ENCODE data around the gene KIF21B. TPM values are rescaled to one million over a fixed set of nuclear protein-coding genes. Genes with fewer than 3 reads are reported as not detected.

Gene KIF21B
- total RNA-seq, 8 experiments from 2014 or later: 0.09 to 84.7 (median 45.0) TPM

DNA sequence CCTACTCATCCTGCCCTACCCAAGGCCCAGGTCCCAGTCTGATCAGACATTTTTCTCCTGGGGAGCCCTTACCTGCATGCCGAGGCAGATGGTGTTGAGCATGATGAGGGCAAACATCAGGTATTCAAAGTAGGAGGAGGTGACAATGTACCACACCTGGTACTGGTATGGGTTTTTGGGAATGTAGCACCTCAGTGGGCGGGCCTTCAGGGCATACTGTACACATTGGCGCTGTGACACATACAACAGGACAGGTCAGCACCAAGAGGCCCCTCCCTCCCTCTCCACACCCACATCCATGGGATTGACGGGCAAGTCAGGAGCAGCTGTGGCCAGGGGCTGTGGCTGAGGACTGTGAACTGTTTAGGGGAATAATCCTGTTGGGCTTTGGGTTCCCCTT is 37.1 kb upstream of the KIF21B start:
- ATAC-seq (replicated peaks in 6 of 8): peak in 1 of 8 experiments; percentile 31
- no peak overlapping the region for H3K27ac ChIP-seq
- WGBS, 10 experiments: 61 to 100% (median 95%) methylated on average over 1 to 3 of the region's 4 CpGs; no CpG with 5 or more reads in 4 of the 10 experiments
- in situ Hi-C loops (cut with MboI; ENCODE audit: low pct_unique_long_range_greater_than_20kb in 2 of 9, low sequenced_read_pairs in 9 of 9, unreplicated experiment in 9 of 9): no loop called here
- H3K4me3 ChIP-seq: no peak overlapping the region
- peaks cover 10 to 26% of the 10 kb centered on the region in 2 donors for H3K4me1 ChIP-seq (replicated peaks in 1 of 2)

DNA sequence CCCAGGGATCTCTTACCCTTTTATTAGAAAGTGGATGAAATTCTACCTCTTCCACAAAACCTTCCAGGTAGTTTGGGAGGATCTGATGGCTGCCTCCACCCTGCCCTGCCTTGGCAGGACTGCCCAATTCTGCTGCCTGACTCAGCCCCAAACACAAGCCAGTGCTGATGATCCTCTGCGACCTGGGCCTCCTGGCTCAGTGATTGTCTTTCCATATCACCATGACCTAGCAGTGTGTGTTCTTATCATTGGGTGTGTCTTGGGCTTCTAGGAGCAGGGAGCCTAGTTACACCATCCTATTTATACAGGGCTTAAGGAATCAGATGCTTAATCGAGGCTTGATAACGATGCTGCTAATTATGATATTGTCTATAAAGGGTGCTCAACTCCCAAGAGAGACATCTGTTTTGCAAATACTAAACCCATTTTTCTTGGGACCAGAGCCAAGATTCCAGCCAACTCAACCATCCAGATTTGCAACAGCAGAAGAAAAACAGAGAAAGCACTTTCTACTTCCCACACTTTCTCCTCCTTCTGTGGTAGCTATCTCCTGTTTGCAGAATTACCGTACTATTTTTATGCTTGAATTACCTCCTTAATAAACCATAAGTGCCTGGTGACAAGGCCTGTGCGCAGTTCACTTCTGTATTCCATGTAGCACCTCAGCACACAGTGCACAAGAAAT is 36.5 kb upstream of the KIF21B start:
- peak in 1 of 8 experiments; percentile 17 for ATAC-seq (replicated peaks in 6 of 8)
- Histone ChIP-seq H3K4me1 (replicated peaks in 1 of 2) (peaks cover 10 to 26% of the 10 kb centered on the region in 2 donors), H3K4me3 (no peak overlapping the region), H3K27ac (no peak overlapping the region)
- WGBS, 10 experiments: 23 to 100% (median 77%) methylated on average over 1 to 5 of the region's 5 CpGs
- in situ Hi-C loops (cut with MboI; ENCODE audit: low pct_unique_long_range_greater_than_20kb in 2 of 9, low sequenced_read_pairs in 9 of 9, unreplicated experiment in 9 of 9): no loop called here

DNA sequence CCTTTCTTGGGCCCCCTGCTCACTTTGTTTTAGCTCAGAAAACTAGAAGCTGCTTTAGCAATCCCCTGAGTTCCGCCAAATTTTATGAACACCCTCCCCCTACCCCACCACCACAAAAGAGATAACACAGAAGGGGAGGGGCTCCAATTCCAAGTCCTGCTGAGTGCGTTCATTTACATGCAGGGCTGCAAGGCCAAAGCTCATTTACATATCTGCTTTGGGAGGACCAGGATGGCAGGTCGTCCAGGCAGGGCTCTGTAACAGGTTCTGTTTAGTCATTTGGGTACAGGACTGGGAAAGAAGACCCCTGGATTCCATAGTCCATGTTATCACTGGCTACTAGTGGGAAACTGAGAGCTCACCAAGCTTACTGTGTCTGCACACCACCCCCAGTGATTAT is 35.9 kb upstream of the KIF21B start:
- ATAC-seq (replicated peaks in 6 of 8): peak in 3 of 8 experiments; percentile 27 to 61 (median 51)
- H3K4me1 ChIP-seq (replicated peaks in 1 of 2): peaks cover 10 to 28% of the 10 kb centered on the region in 2 donors
- no peak overlapping the region for H3K27ac ChIP-seq
- in situ Hi-C loops (cut with MboI; ENCODE audit: low pct_unique_long_range_greater_than_20kb in 2 of 9, low sequenced_read_pairs in 9 of 9, unreplicated experiment in 9 of 9): no loop called here
- no peak overlapping the region for H3K4me3 ChIP-seq
- 7 to 22% (median 20%) methylated on average over 1 to 2 of the region's 3 CpGs; no CpG with 5 or more reads in 5 of the 10 experiments for WGBS, 10 experiments

DNA sequence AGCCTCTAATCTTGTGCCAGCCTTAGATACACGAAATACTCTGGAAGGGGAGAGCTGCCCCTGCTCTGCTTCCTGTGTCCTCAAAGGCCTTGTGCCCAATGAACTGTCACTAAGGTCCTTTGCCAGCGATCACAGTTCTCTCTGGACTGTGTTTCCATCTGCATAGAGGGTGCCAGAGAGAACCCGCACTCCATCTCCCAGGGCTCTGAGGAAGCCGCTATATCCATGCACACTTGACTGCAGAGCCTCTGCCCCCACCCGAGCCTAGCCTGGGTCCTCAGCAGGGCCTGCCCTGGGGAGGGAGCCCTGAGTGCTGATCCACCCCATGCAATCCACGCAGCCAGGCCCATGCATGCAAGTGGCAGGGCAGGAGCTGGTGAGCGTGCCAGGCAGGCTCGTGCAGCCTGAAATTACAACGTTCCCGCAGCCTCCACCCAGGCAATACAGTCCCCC is 30.6 kb upstream of the KIF21B start:
- 0 to 84% (median 66%) methylated on average over 1 to 10 of the region's 10 CpGs; no CpG with 5 or more reads in 3 of the 10 experiments for WGBS, 10 experiments
- H3K27ac ChIP-seq: no peak overlapping the region
- in situ Hi-C loops (cut with MboI; ENCODE audit: low pct_unique_long_range_greater_than_20kb in 2 of 9, low sequenced_read_pairs in 9 of 9, unreplicated experiment in 9 of 9): no loop called here
- H3K4me3 ChIP-seq: no peak overlapping the region
- ATAC-seq (replicated peaks in 6 of 8): peak; percentile 19 to 66 (median 58)
- peaks cover 3 to 18% of the 10 kb centered on the region in 2 donors for H3K4me1 ChIP-seq (replicated peaks in 1 of 2)

DNA sequence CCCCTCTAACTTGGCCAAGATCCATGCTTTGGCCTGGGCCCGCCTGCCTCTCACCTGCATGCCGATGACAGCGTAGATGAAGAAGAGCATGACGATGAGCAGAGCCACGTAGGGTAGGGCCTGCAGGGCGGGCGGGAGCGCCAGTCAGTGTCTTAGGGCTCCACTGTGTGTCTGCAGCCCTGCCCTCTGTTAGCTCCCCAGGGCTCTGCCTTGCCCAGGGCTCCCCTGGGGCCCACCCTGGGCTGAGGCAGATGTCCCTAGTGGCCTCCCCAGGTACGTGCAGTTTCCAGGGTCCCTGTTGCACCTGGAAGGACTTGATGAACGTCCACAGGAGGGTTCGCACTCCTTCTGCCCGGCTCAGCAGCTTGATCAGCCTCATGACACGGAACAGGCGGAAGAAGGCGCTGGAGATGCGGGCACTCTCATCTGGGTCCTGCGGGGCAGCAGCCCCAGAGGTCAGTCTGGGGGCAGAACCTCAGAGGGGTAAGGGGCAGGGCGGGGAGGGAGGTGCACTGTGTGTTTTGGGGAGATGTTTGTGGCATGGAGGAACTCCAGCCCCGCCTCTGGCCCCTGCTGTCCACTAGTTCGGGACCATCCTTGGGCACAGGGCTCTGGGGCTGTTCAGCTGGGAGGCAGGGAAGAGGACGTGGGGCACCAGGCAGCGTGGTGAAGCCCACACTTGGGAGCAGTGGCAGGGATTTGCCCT is 29.8 kb upstream of the KIF21B start:
- ATAC-seq (replicated peaks in 6 of 8): no peak
- Histone ChIP-seq H3K4me3 (no peak overlapping the region), H3K27ac (no peak overlapping the region), H3K4me1 (replicated peaks in 1 of 2) (peaks cover 3 to 18% of the 10 kb centered on the region in 2 donors)
- WGBS, 10 experiments: 80 to 100% (median 93%) methylated on average over 1 to 8 of the region's 22 CpGs; no CpG with 5 or more reads in 5 of the 10 experiments
- in situ Hi-C loops (cut with MboI; ENCODE audit: low pct_unique_long_range_greater_than_20kb in 2 of 9, low sequenced_read_pairs in 9 of 9, unreplicated experiment in 9 of 9): no loop called here

DNA sequence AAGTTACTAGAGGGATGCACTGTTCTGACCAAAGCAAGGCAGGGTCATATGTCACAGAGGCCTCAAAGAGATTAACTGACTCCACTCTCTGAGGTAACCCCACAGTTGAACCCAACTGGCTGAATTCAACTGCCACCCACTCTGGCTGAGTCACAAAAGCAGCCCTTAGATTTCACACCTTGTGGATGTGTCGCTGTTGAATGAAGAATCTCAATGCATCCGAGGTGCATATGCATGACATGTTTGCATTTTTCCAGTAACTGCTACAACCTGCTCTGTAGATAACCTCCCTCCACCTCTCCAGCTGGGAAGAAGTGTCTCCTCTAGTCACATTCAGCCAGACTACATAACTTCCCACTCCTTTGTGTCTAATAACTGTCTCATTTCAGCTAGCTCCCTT is 27.9 kb upstream of the KIF21B start:
- Histone ChIP-seq H3K4me3 (no peak overlapping the region), H3K4me1 (replicated peaks in 1 of 2) (peaks cover 3 to 18% of the 10 kb centered on the region in 2 donors), H3K27ac (no peak overlapping the region)
- in situ Hi-C loops (cut with MboI; ENCODE audit: low pct_unique_long_range_greater_than_20kb in 2 of 9, low sequenced_read_pairs in 9 of 9, unreplicated experiment in 9 of 9): no loop called here
- WGBS, 10 experiments: 10 to 79% (median 25%) methylated on average over 2 of the region's 2 CpGs; no CpG with 5 or more reads in 4 of the 10 experiments
- ATAC-seq (replicated peaks in 6 of 8): peak in 4 of 8 experiments; percentile 23 to 51 (median 28)

DNA sequence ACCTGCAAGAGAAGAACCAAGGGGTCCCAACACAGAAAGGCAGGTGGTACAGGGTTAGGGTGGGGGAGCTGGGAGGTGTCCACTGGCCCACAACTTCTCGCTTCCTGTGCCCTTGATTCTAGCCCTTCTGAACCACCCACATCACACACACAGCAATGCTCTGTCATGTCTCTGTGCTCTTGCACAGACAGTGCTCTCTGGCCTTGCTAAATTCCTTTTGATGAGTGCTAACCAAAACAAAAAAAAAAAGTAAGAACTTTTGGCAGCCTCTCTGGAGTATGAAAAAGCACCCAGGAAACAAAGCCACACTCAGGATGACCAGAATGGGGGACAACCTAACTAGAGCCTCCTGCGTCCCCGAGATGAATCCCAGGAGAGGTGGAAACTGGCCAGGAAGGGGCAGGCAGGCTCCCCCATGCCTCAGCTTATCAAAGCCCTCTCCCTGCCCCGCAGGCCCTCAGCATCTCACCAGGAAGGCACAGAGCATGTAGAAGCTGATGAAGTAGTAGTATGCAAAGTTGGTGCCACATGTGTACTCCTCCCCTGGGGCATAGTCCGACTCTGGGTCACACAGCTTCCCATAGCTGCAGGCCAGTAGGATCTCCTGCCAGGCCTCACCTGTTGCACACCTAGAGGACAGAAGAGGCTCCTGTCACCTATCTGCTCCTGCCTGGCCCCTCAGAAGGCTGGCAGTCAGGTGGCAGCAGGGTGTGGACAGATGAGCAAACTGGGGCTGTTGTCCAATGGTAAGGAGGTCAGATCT is 27.2 kb upstream of the KIF21B start:
- WGBS, 10 experiments: 40 to 91% (median 87%) methylated on average over 1 to 5 of the region's 5 CpGs; no CpG with 5 or more reads in 5 of the 10 experiments
- ATAC-seq (replicated peaks in 6 of 8): no peak
- Histone ChIP-seq H3K27ac (no peak overlapping the region), H3K4me3 (no peak overlapping the region), H3K4me1 (replicated peaks in 1 of 2) (peaks cover 3 to 14% of the 10 kb centered on the region in 2 donors)
- in situ Hi-C loops (cut with MboI; ENCODE audit: low pct_unique_long_range_greater_than_20kb in 2 of 9, low sequenced_read_pairs in 9 of 9, unreplicated experiment in 9 of 9): no loop called here

DNA sequence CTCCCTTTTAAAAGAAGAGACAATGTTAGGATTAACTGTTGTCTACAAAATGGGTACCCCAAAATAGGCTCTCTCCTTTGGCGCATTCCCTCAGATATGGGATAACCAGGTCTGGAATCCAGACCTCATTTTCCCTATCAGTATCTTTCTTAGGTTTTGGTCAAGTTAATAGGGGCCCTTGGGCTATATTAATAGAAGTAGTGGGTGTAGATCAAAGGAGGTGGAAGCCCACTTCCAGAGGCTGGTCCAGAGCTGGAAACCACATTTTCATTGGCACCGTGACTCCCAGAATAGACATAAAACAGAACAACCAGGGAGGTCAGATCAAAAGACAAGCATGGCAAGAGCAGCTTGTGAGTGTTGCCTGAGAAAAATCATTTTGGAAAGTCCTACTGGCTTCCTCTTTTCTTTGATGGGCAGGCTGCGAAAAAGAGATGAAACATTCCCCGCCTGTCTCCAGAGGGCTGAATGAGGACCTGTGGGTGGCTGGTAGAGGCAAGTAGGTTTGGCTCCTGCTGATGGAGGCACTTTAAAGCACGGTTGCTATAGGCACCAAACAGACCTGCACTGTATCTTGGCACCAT is 25.8 kb upstream of the KIF21B start:
- WGBS, 10 experiments: 40 to 93% (median 84%) methylated on average over 2 to 5 of the region's 5 CpGs; no CpG with 5 or more reads in 3 of the 10 experiments

DNA sequence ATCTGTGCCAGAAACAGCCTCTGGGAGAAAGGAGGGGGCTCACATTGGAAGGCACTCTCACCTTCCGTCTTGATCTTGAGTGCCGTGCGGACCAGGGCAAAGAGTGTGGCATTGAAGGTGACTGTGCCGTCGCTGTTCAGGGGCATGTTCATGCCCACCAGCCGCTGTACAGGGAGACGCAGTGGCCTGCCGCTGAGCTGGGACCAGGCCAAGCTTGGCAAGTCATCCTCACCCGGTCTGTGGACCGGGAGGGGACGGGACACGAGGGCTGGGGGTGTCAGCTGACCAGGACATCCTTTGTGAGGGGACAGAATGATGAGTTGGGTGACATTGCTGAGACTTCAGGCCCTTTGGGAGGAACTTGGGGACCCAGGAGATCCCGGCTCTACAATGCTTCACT is 25.0 kb upstream of the KIF21B start:
- in situ Hi-C loops (cut with MboI; ENCODE audit: low pct_unique_long_range_greater_than_20kb in 2 of 9, low sequenced_read_pairs in 9 of 9, unreplicated experiment in 9 of 9): no loop called here

More for the DNA sequence above, 25.8 kb upstream of the KIF21B start:
- ATAC-seq (replicated peaks in 6 of 8): no peak
- Histone ChIP-seq H3K4me1 (replicated peaks in 1 of 2) (peaks cover 2 to 11% of the 10 kb centered on the region in 2 donors), H3K27ac (no peak overlapping the region), H3K4me3 (no peak overlapping the region)
- in situ Hi-C loops (cut with MboI; ENCODE audit: low pct_unique_long_range_greater_than_20kb in 2 of 9, low sequenced_read_pairs in 9 of 9, unreplicated experiment in 9 of 9): no loop called here

DNA sequence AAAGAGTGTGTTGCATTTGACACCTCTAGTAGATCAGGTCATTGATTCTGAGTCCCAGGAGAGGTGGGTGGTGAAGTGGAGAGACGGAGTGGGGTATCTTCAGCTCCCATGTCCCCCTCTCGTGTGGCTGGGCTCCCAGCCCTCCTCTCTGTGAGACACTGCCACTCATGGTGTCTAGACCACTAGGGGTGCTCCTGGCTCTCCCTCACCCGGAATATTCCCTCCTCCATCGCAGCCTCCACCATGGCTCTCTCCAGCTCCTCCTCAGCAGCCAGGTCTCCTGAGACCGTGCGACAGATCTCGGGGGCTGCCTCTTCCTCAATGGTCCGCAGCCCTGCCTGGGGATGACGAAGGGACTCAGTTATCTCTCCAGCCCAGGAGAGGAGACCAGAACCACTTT is 20.6 kb upstream of the KIF21B start:
- in situ Hi-C loops (cut with MboI; ENCODE audit: low pct_unique_long_range_greater_than_20kb in 2 of 9, low sequenced_read_pairs in 9 of 9, unreplicated experiment in 9 of 9): no loop called here
- H3K27ac ChIP-seq: no peak overlapping the region
- ATAC-seq (replicated peaks in 6 of 8): no peak
- peaks cover 2 to 11% of the 10 kb centered on the region in 2 donors for H3K4me1 ChIP-seq (replicated peaks in 1 of 2)
- H3K4me3 ChIP-seq: no peak overlapping the region
- 60 to 100% (median 87%) methylated on average over 1 to 9 of the region's 9 CpGs; no CpG with 5 or more reads in 5 of the 10 experiments for WGBS, 10 experiments

More for the DNA sequence above, 25.0 kb upstream of the KIF21B start:
- Histone ChIP-seq H3K27ac (no peak overlapping the region), H3K4me1 (replicated peaks in 1 of 2) (peaks cover 0 to 7% of the 10 kb centered on the region in 2 donors), H3K4me3 (no peak overlapping the region)
- no peak for ATAC-seq (replicated peaks in 6 of 8)
- 89 to 93% methylated on average over 5 to 11 of the region's 13 CpGs; no CpG with 5 or more reads in 8 of the 10 experiments for WGBS, 10 experiments

DNA sequence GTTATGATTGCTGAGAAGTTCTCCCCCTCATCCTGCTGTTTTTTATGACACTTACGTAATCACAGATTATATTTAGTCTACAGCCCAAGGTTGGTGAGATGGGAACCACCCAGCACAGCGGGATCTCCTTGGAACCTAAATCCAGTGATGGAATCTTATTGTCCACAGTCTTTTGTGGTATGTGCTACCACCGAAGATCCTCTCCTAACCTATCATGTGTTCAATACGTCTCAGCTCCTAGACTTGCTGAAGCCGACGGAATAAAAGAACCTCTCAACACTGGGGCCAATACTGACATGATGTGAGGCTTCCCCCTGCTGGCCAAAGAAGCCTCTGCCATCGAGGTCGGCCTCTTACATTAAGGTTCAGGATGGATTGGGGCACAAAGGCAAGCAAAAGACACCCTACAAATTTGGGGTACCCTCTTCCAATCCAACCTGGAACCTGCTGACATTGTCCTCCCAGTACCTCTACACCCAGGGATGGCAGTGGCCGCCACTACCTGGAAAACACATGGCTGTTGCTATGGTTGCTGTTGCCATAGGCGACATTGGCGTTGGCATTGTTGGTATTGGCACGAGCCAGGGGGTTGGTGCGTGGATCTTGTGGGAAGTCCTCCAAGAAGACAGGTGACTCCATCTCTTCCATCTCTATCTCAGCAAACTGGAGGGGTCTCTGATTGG is 19.4 kb upstream of the KIF21B start:
- no peak overlapping the region for H3K27ac ChIP-seq
- peaks cover 13 to 23% of the 10 kb centered on the region in 2 donors for H3K4me1 ChIP-seq (replicated peaks in 1 of 2)
- no peak overlapping the region for H3K4me3 ChIP-seq
- peak; percentile 30 to 87 (median 50) for ATAC-seq (replicated peaks in 6 of 8)
- 0 to 50% (median 40%) methylated on average over 2 to 13 of the region's 13 CpGs; no CpG with 5 or more reads in 4 of the 10 experiments for WGBS, 10 experiments
- in situ Hi-C loops (cut with MboI; ENCODE audit: low pct_unique_long_range_greater_than_20kb in 2 of 9, low sequenced_read_pairs in 9 of 9, unreplicated experiment in 9 of 9): no loop called here

DNA sequence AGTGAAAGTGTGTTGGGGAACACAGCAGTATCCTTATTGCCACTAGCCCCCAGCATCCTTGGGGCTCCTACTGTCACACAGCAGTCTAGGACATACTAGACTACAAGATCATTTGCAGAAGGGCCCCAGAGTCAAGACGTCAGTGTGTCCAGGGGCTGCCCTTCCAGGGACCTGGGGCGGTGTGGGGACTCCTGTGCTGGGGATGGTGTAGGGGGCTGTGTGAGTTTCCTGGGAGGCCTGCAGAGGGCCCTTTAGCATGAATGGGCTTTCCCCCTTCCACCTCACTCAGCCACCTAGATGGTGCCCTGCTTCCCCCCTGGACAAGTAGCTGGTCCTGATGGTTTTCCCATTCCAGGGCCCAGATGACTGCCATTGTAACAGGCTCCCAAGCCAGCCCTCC is 17.5 kb upstream of the KIF21B start:
- Histone ChIP-seq H3K27ac (no peak overlapping the region), H3K4me3 (no peak overlapping the region), H3K4me1 (replicated peaks in 1 of 2) (peaks cover 15 to 30% of the 10 kb centered on the region in 2 donors)
- in situ Hi-C loops (cut with MboI; ENCODE audit: low pct_unique_long_range_greater_than_20kb in 2 of 9, low sequenced_read_pairs in 9 of 9, unreplicated experiment in 9 of 9): no loop called here
- no peak for ATAC-seq (replicated peaks in 6 of 8)
- WGBS, 10 experiments: 60 to 100% methylated on average over 1 of the region's 2 CpGs; no CpG with 5 or more reads in 8 of the 10 experiments

Measured in motor neuron (in vitro differentiated cells).